Globus pallidus (tissue), 1 donor: Measurements from ENCODE around the gene FOXO4.

Experiments used
- DNase-seq: peaks from one replicate; pipeline ENCODE4 v3.0.0-alpha.2; 2015; ENCODE audit warnings: low spot score

The FOXO4 gene

GRCh38 chrX:71098951-71099506 lies 3.4 kb downstream of the FOXO4 start:
- DNase-seq = no peak

- DNase-seq = no peak
Measured at GRCh38 chrX:71099736-71100135, 4.1 kb downstream of the FOXO4 start.

GRCh38 chrX:71100581-71101505 lies 5.2 kb downstream of the FOXO4 start:
- no peak for DNase-seq

- no peak for DNase-seq
Measured at GRCh38 chrX:71102292-71102691, 6.6 kb downstream of the FOXO4 start.

- DNase-seq = no peak
Measured at GRCh38 chrX:71103110-71103983, 7.7 kb downstream of the FOXO4 start.

GRCh38 chrX:71105628-71106027 lies 10.0 kb downstream of the FOXO4 start:
- DNase-seq = no peak

GRCh38 chrX:71106427-71106826 lies 10.8 kb downstream of the FOXO4 start, which contains the start of gene CXorf65:
Gene CXorf65 (minus strand): TSS chrX:71106740. CDS start chrX:71106556, 184 bp downstream.
- no peak for DNase-seq

- DNase-seq = no peak
Measured at GRCh38 chrX:71107245-71107644, 11.6 kb downstream of the FOXO4 start.

- DNase-seq = no peak
Measured at GRCh38 chrX:71107762-71108360, 12.2 kb downstream of the FOXO4 start.

- no peak for DNase-seq
Measured at GRCh38 chrX:71109051-71109450, 13.4 kb downstream of the FOXO4 start.

GRCh38 chrX:71111141-71111843 lies 15.6 kb downstream of the FOXO4 start, which contains the start of gene IL2RG:
Gene IL2RG (minus strand): TSS chrX:71111577. CDS start chrX:71111539, 38 bp downstream.
- no peak for DNase-seq

- DNase-seq = no peak
Measured at GRCh38 chrX:71111921-71112431, 16.3 kb downstream of the FOXO4 start.

- no peak for DNase-seq
Measured at GRCh38 chrX:71117358-71117757, 21.7 kb downstream of the FOXO4 start.

- peak; percentile 80 for DNase-seq
Measured at GRCh38 chrX:71118032-71118984, 22.7 kb downstream of the FOXO4 start, which contains the start of gene MED12. Gene MED12 (plus strand): TSS chrX:71118596. CDS start chrX:71118755, 159 bp downstream.

GRCh38 chrX:71118985-71119535 lies 23.4 kb downstream of the FOXO4 start:
- no peak for DNase-seq

GRCh38 chrX:71128166-71128833 lies 32.6 kb downstream of the FOXO4 start:
- no peak for DNase-seq

GRCh38 chrX:71128915-71129765 lies 33.5 kb downstream of the FOXO4 start:
- peak; percentile 59 for DNase-seq

- no peak for DNase-seq
Measured at GRCh38 chrX:71131510-71131909, 35.9 kb downstream of the FOXO4 start.
